22Rv1 (cell line): ENCODE results near the gene ZNF423.

Experiments
- ZFX ChIP-seq: fragments of 450-650 bp; IDR thresholded peaks from 2 replicates; pipeline ENCODE4 v1.6.1; 2017; ENCODE audit warnings: antibody characterized with exemption, borderline replicate concordance
- TF ChIP-seq, protein P1 (sequence below): fragments of 450-650 bp; IDR thresholded peaks from 2 replicates; pipeline ENCODE4 v1.5.1; 2017; ENCODE audit warnings: mild to moderate bottlenecking

DNA sequence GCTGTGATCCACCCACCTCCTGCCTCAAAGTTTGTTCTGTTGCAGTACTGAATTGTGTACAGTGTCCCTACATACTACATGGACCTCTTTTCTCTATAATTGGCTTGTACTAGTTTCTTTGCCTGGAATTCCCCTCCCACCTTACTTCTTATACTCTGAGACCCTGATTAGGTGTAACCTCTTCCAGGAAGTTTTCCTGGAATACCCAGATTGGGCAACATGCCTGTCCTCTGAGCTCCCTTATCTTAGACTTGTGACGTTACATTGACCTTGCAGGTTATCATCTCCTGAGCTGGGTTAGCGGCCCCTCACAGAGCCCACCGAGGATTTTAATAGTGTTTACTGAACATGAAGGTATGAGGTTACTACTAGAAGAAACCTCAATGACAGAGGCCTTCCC, 237.0 kb downstream of the ZNF423 start:
- TF ChIP-seq, protein P1, sequence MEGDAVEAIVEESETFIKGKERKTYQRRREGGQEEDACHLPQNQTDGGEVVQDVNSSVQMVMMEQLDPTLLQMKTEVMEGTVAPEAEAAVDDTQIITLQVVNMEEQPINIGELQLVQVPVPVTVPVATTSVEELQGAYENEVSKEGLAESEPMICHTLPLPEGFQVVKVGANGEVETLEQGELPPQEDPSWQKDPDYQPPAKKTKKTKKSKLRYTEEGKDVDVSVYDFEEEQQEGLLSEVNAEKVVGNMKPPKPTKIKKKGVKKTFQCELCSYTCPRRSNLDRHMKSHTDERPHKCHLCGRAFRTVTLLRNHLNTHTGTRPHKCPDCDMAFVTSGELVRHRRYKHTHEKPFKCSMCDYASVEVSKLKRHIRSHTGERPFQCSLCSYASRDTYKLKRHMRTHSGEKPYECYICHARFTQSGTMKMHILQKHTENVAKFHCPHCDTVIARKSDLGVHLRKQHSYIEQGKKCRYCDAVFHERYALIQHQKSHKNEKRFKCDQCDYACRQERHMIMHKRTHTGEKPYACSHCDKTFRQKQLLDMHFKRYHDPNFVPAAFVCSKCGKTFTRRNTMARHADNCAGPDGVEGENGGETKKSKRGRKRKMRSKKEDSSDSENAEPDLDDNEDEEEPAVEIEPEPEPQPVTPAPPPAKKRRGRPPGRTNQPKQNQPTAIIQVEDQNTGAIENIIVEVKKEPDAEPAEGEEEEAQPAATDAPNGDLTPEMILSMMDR: no peak
- TF ChIP-seq ZFX: no peak
